AG09309 (cell line): Measurements from ENCODE around the gene IKZF1.

Experiments used
- DNase-seq: peaks from one replicate; pipeline ENCODE4 v3.0.0-alpha.2; 2010; ENCODE audit warnings: low read depth
- H3K4me3 ChIP-seq: 2 replicates; pipeline ENCODE4 v1.5.1; 2011; ENCODE audit warnings: mild to moderate bottlenecking, low read depth, low read length, moderate library complexity; ENCODE audit not compliant: control insufficient read depth
- TF ChIP-seq, protein P1 (sequence below): IDR thresholded peaks from 2 replicates; pipeline ENCODE4 v1.5.1; 2011; ENCODE audit warnings: mild to moderate bottlenecking, low read depth, low read length, inconsistent platforms; ENCODE audit not compliant: insufficient read depth, control insufficient read depth; ENCODE audit errors: missing control alignments

Gene IKZF1

DNA sequence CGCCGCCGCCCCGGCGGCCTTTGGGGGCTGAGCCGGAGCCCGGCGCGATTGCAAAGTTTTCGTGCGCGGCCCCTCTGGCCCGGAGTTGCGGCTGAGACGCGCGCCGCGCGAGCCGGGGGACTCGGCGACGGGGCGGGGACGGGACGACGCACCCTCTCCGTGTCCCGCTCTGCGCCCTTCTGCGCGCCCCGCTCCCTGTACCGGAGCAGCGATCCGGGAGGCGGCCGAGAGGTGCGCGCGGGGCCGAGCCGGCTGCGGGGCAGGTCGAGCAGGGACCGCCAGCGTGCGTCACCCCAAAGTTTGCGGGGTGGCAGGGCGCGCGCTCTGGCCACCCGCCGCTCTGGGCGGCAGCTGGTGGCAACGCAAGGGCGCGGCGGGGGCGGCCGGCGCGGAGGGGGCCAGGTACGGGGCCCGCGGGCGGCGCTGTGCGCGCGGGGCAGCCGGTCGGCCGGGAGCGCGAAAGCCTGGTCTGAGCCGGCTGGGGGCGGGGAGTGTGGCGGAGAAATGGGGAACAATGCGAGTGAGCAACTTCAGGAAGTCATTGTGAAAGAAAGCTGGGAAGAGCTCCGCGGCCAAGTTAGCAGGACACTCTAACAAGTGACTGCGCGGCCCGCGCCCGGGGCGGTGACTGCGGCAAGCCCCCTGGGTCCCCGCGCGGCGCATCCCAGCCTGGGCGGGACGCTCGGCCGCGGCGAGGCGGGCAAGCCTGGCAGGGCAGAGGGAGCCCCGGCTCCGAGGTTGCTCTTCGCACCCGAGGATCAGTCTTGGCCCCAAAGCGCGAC lies at the start of gene IKZF1:
IKZF1 (plus strand) TSS at position 588 of the 782 bp plus-strand sequence. CDS start 14,346 bp downstream, outside the sequence.
- H3K4me3 ChIP-seq = no peak within 1 kb of the TSS
- TF ChIP-seq, protein P1, sequence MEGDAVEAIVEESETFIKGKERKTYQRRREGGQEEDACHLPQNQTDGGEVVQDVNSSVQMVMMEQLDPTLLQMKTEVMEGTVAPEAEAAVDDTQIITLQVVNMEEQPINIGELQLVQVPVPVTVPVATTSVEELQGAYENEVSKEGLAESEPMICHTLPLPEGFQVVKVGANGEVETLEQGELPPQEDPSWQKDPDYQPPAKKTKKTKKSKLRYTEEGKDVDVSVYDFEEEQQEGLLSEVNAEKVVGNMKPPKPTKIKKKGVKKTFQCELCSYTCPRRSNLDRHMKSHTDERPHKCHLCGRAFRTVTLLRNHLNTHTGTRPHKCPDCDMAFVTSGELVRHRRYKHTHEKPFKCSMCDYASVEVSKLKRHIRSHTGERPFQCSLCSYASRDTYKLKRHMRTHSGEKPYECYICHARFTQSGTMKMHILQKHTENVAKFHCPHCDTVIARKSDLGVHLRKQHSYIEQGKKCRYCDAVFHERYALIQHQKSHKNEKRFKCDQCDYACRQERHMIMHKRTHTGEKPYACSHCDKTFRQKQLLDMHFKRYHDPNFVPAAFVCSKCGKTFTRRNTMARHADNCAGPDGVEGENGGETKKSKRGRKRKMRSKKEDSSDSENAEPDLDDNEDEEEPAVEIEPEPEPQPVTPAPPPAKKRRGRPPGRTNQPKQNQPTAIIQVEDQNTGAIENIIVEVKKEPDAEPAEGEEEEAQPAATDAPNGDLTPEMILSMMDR = no peak
- no peak for DNase-seq

DNA sequence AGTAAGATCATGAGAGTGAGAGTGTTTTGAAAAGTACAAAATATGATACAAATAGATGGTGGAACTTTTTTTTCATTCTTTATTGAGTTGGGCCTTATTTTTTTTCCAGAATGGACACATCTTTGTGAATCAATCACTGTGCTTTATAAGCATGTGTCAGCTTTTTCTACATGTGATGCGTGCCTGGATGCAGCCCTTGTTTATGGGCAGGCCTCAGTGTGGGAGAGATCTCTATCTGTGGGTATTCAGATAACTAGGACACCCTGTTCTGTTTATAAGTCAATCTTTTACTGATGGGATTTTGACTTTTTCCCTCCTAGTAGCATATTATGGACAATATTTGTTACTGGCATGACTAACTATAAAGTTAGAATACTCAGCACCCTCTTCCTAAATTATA lies 42.9 kb upstream of the IKZF1 start:
- no peak for DNase-seq
- TF ChIP-seq, protein P1 = no peak
- no peak overlapping the region for H3K4me3 ChIP-seq

GRCh38 chr7:50262446-50262845 lies 42.1 kb upstream of the IKZF1 start:
- no peak overlapping the region for H3K4me3 ChIP-seq
- TF ChIP-seq, protein P1 = no peak
- no peak for DNase-seq

DNA sequence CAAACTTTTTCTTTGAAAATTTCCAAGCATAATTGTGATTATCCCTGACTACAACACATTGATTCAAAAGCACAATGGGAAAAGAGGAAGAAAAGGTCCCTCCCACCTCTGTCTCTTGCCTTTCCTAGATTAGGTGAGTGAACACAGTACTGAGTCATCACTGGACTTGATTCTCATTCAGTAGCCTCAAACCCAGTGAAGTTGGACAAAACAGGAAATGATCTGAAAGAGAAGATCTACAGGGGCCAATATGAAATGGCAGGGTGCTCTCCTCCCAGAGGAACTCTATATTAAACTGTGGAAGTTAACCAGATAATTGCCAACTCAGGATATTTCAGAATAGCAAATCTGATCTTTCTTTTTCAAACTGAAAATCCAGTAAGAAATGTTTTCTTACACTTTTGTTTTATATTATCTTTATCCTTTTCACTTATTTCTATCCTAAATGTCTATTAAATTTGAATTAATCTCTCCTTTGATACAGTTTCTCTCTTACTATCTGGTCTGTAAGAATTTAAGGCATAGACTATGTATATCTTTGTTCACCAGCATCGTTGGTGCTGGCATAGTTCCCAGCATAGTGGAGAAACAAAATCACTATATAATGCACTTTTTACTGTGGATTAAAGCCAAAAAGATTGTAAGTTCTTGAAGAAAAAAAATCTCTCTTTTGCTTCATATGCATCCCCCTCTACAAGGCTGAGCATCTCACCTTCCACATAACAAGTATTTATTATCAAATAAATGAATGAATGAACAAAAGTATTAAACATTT lies 41.4 kb upstream of the IKZF1 start:
- TF ChIP-seq, protein P1 = no peak
- DNase-seq = no peak
- H3K4me3 ChIP-seq = no peak overlapping the region

GRCh38 chr7:50264908-50265307 lies 39.6 kb upstream of the IKZF1 start:
- TF ChIP-seq, protein P1 = no peak
- H3K4me3 ChIP-seq = no peak overlapping the region
- no peak for DNase-seq

DNA sequence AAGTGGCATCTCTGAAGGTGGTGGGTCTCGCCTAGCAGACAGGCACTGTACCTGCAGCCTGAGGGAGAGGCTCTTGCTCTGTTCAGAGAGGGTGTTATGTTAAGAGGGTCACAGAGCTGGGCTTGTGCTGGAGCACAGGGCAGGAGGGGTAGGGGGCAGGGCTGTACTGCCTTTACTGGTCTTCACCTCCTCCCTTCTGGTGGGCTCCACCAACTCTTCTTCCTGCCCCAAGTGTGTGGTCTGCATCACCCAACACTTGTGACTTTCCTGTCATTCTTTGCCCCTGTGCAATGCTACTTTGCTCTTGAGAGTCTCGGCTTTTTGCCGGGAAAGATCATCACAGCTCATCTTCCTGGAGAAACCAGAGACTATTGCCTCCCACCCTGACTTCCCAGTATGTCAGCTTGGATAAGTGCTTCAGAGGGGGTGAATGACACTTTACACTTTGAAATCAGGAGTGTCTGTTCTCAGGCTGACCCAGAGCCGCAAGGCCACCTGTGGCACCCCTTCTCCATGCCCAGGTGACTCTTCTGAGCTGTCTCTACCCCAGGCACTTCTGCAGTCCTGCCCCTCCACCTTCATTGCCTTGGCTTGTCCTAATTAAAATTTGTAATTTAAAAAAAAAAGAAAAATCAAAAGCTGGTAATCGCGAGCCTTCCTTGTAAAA lies 38.4 kb upstream of the IKZF1 start:
- no peak overlapping the region for H3K4me3 ChIP-seq

More for the DNA sequence above, 38.4 kb upstream of the IKZF1 start:
- TF ChIP-seq, protein P1 = no peak
- no peak for DNase-seq
